ENCODE data around the gene SCMH1.

- no peak for TF ChIP-seq GATA2 (IDR thresholded peaks at IDR 0.05; ENCODE audit: low read depth, low read length)
- no peak for TF ChIP-seq GATA3 (IDR thresholded peaks at IDR 0.05; ENCODE audit: low read depth, low read length)
These were observed 143.2 kb downstream of the SCMH1 start for GRCh38 chr1:41098730-41099460.

Measured in SH-SY5Y (cell line).